IMR-90 (cell line): ENCODE results near the gene PITPNM3. TPM values are rescaled to one million over a fixed set of nuclear protein-coding genes. Genes with fewer than 3 reads are reported as not detected.

Source experiments
- ATAC-seq: fragments of 200-7000 bp; cut with Tn5 transposase; 2 replicates; pipeline ENCODE4 v1.9.1; 2020; ENCODE audit warnings: low read depth, mild to moderate bottlenecking, moderate library complexity
- BruUV-seq: library from RNA; stranded (reverse); fragments of 400-500 nt; replicated peaks from 2 replicates; lab custom pipeline; 2021; lab: Mats Ljungman, UMichigan
- CTCF ChIA-PET: fragments of 300-600 bp; formaldehyde crosslinking; extraction: SDS; loops from one replicate; lab custom pipeline; 2021; ENCODE audit warnings: antibody characterized with exemption; lab: Yijun Ruan, JAX
- POLR2A ChIA-PET: fragments of 300-600 bp; sonication (Branson Sonifier 250); formaldehyde crosslinking; loops from one replicate; lab custom pipeline; 2022; ENCODE audit warnings: antibody characterized with exemption; ENCODE audit not compliant: unreplicated experiment; lab: Charles Lee
- DNase-seq: peaks from one replicate; pipeline ENCODE4 v3.0.0; 2013
- H2AFZ ChIP-seq: replicated peaks from 2 replicates; pipeline ENCODE3; 2013; ENCODE audit warnings: low read length, mild to moderate bottlenecking; ENCODE audit not compliant: poor library complexity
- H2AK5ac ChIP-seq: 2 replicates; pipeline ENCODE4 v1.6.1; 2013; ENCODE audit warnings: low read depth, low read length, inconsistent platforms
- H2AK9ac ChIP-seq: replicated peaks from 2 replicates; pipeline ENCODE3; 2013; ENCODE audit warnings: mild to moderate bottlenecking, low read depth, low read length, moderate library complexity; ENCODE audit not compliant: poor library complexity
- H2BK120ac ChIP-seq: 2 replicates; pipeline ENCODE4 v1.6.1; 2013; ENCODE audit warnings: low read depth, low read length, inconsistent platforms
- H2BK15ac ChIP-seq: 3 replicates; pipeline ENCODE4 v1.6.1; 2013; ENCODE audit warnings: low read depth, low read length, inconsistent platforms
- H2BK20ac ChIP-seq: 2 replicates; pipeline ENCODE4 v1.6.1; 2013; ENCODE audit warnings: low read depth, mild to moderate bottlenecking, inconsistent platforms, low read length, moderate library complexity
- H2BK5ac ChIP-seq: 2 replicates; pipeline ENCODE4 v1.6.1; 2013; ENCODE audit warnings: mild to moderate bottlenecking, low read depth, low read length, inconsistent platforms; ENCODE audit not compliant: poor library complexity, severe bottlenecking
- H3K14ac ChIP-seq: replicated peaks from 2 replicates; pipeline ENCODE4 v1.6.1; 2013; ENCODE audit warnings: low read depth, low read length, inconsistent platforms
- H3K18ac ChIP-seq: 2 replicates; pipeline ENCODE4 v1.6.1; 2013; ENCODE audit warnings: low read depth, low read length, control low read depth
- H3K23ac ChIP-seq: 2 replicates; pipeline ENCODE4 v1.6.1; 2013; ENCODE audit warnings: low read depth, low read length, inconsistent platforms
- H3K27ac ChIP-seq: 2 replicates; pipeline ENCODE4 v1.5.1; 2013; ENCODE audit warnings: mild to moderate bottlenecking, control low read depth, low read length; ENCODE audit not compliant: insufficient read depth
- H3K27me3 ChIP-seq: 2 replicates; pipeline ENCODE4 v1.6.1; 2013; ENCODE audit warnings: low read length; ENCODE audit not compliant: control insufficient read depth, insufficient read depth
- H3K36me3 ChIP-seq: 2 replicates; pipeline ENCODE4 v1.6.1; 2013; ENCODE audit warnings: low read length, mixed read lengths; ENCODE audit not compliant: control insufficient read depth, insufficient read depth
- H3K4ac ChIP-seq: 2 replicates; pipeline ENCODE4 v1.6.1; 2013; ENCODE audit warnings: low read depth, low read length, inconsistent platforms
- H3K4me1 ChIP-seq: 2 replicates; pipeline ENCODE4 v1.6.1; 2013; ENCODE audit warnings: low read length, mixed read lengths; ENCODE audit not compliant: control insufficient read depth, insufficient read depth
- H3K4me2 ChIP-seq: 2 replicates; pipeline ENCODE4 v1.6.1; 2013; ENCODE audit warnings: low read depth, mild to moderate bottlenecking, control low read depth, low read length, moderate library complexity
- H3K4me3 ChIP-seq: 2 replicates; pipeline ENCODE4 v1.5.1; 2013; ENCODE audit warnings: low read depth, mild to moderate bottlenecking, control low read depth, low read length, moderate library complexity; ENCODE audit not compliant: insufficient read depth
- H3K56ac ChIP-seq: 2 replicates; pipeline ENCODE4 v1.6.1; 2013; ENCODE audit warnings: low read length, inconsistent platforms; ENCODE audit not compliant: insufficient read depth; ENCODE audit errors: extremely low read depth
- H3K79me1 ChIP-seq, 2 experiments: 2 replicates each; pipeline ENCODE4 v1.6.1; 2013; ENCODE audit warnings: low read length in 2 of 2, inconsistent platforms in 1 of 2, low read depth in 1 of 2
- H3K9ac ChIP-seq: 2 replicates; pipeline ENCODE4 v1.6.1; 2013; ENCODE audit warnings: low read depth, low read length, control low read depth
- H3K9me1 ChIP-seq: 2 replicates; pipeline ENCODE4 v1.6.1; 2013; ENCODE audit warnings: low read length, inconsistent platforms; ENCODE audit not compliant: insufficient read depth
- H3K9me3 ChIP-seq: 2 replicates; pipeline ENCODE4 v1.6.1; 2013; ENCODE audit warnings: low read length; ENCODE audit not compliant: control insufficient read depth, insufficient read depth
- H4K20me1 ChIP-seq: 2 replicates; pipeline ENCODE4 v1.6.1; 2013; ENCODE audit warnings: low read length, inconsistent platforms; ENCODE audit not compliant: insufficient read depth
- H4K5ac ChIP-seq: 2 replicates; pipeline ENCODE4 v1.6.1; 2013; ENCODE audit warnings: mild to moderate bottlenecking, low read depth, low read length, control low read depth
- H4K8ac ChIP-seq, 2 experiments: 2 replicates each; pipeline ENCODE4 v1.6.1; 2013; ENCODE audit warnings: low read depth in 2 of 2, low read length in 2 of 2, control low read depth in 1 of 2, inconsistent platforms in 1 of 2
- H4K91ac ChIP-seq: 2 replicates; pipeline ENCODE4 v1.6.1; 2013; ENCODE audit warnings: low read depth, low read length, inconsistent platforms; ENCODE audit not compliant: insufficient read depth
- BHLHE40 ChIP-seq: fragments of 150-350 bp; IDR thresholded peaks from 2 replicates; pipeline ENCODE4 v1.6.1; 2016; ENCODE audit warnings: mild to moderate bottlenecking, low read depth, low read length
- CEBPB ChIP-seq: IDR thresholded peaks from 2 replicates; pipeline ENCODE4 v1.6.1; 2012; ENCODE audit warnings: low read depth, low read length, improper control_type of control experiment
- CHD1 ChIP-seq: IDR thresholded peaks from 2 replicates; pipeline ENCODE4 v1.6.1; 2012; ENCODE audit warnings: low read depth, low read length, improper control_type of control experiment
- CTCF ChIP-seq: conservative IDR thresholded peaks from 2 replicates; pipeline ENCODE4 v1.5.1; 2012; ENCODE audit warnings: mild to moderate bottlenecking, low read depth, low read length, improper control_type of control experiment
- FOS ChIP-seq: fragments of 150-350 bp; IDR thresholded peaks from 2 replicates; pipeline ENCODE4 v1.6.1; 2016; ENCODE audit warnings: low read depth, low read length
- MAFK ChIP-seq: IDR thresholded peaks from 2 replicates; pipeline ENCODE4 v1.6.1; 2012; ENCODE audit warnings: low read depth, low read length, improper control_type of control experiment
- MAZ ChIP-seq: IDR thresholded peaks from 2 replicates; pipeline ENCODE4 v1.6.1; 2012; ENCODE audit warnings: low read depth, mild to moderate bottlenecking, low read length, improper control_type of control experiment, moderate library complexity, borderline replicate concordance
- MXI1 ChIP-seq: IDR thresholded peaks from 2 replicates; pipeline ENCODE4 v1.6.1; 2012; ENCODE audit warnings: low read depth, mild to moderate bottlenecking, low read length, moderate library complexity, borderline replicate concordance
- NFE2L2 ChIP-seq: fragments of 150-350 bp; IDR thresholded peaks from 2 replicates; pipeline ENCODE4 v1.6.1; 2016; ENCODE audit warnings: low read depth, mild to moderate bottlenecking, low read length
- POLR2A ChIP-seq: IDR thresholded peaks from 2 replicates; pipeline ENCODE4 v1.6.1; 2012; ENCODE audit warnings: mild to moderate bottlenecking, low read depth, low read length
- RAD21 ChIP-seq: IDR thresholded peaks from 2 replicates; pipeline ENCODE4 v1.6.1; 2012; ENCODE audit warnings: low read length, improper control_type of control experiment
- RCOR1 ChIP-seq: IDR thresholded peaks from 2 replicates; pipeline ENCODE4 v1.6.1; 2012; ENCODE audit warnings: mild to moderate bottlenecking, low read length, improper control_type of control experiment; ENCODE audit not compliant: insufficient replicate concordance
- RFX5 ChIP-seq: IDR thresholded peaks from 2 replicates; pipeline ENCODE4 v1.8.0; 2012; ENCODE audit warnings: low read depth, mild to moderate bottlenecking, low read length, moderate library complexity
- SMC3 ChIP-seq: fragments of 150-350 bp; IDR thresholded peaks from 2 replicates; pipeline ENCODE4 v1.6.1; 2016; ENCODE audit warnings: low read depth, mild to moderate bottlenecking, antibody characterized with exemption, low read length, moderate library complexity
- WGBS, 2 experiments: methylation state at CpG; one replicate each; pipeline versions ENCODE4 v1.1.5 to v1.1.7; 2013; ENCODE audit warnings: missing lambda C conversion rate in 2 of 2; ENCODE audit not compliant: insufficient read length in 1 of 2; ENCODE audit errors: extremely low coverage in 2 of 2; 5-methylcytosine and 5-hydroxymethylcytosine counted together
- dilution Hi-C: fragments of 300-500 bp; cut with HindIII; formaldehyde crosslinking; loops from one replicate; pipeline ENCODE4 v1.14.3; 2018; ENCODE audit warnings: low sequenced_read_pairs; ENCODE audit not compliant: unreplicated experiment
- in situ Hi-C: fragments of 300-500 bp; cut with MboI; formaldehyde crosslinking; loops from 3 replicates; pipeline ENCODE4 v1.14.3; 2019; ENCODE audit warnings: low sequenced_read_pairs, inconsistent platforms, mixed read lengths
- intact Hi-C: fragments of 100-400 bp; cut with micrococcal nuclease; formaldehyde crosslinking; loops from 2 replicates; pipeline ENCODE4 v1.10.0; 2022
- polyA plus RNA-seq, 3 experiments: library from polyadenylated mRNA; depleted of rRNA; stranded (reverse); fragments of >200 nt; gene quantifications; 2 replicates each; pipeline ENCODE4 v1.2.3, GENCODE V29; 2012; ENCODE audit warnings: low replicate concordance in 1 of 3
- total RNA-seq: library from RNA; depleted of rRNA; stranded (reverse); fragments of >200 nt; gene quantifications from 2 replicates; pipeline ENCODE4 v1.2.3, GENCODE V29; 2012
- TF ChIP-seq, protein P1 (sequence below): fragments of 150-350 bp; IDR thresholded peaks from 2 replicates; pipeline ENCODE4 v1.6.1; 2016; ENCODE audit warnings: low read depth, mild to moderate bottlenecking, low read length, moderate library complexity, borderline replicate concordance
- TF ChIP-seq, protein P2 (sequence below): fragments of 150-350 bp; IDR thresholded peaks from 2 replicates; pipeline ENCODE4 v1.6.1; 2017; ENCODE audit warnings: mild to moderate bottlenecking, antibody characterized with exemption, low read length, low read depth

The PITPNM3 gene
- total and polyA plus RNA-seq, 2 of the 4 experiments (the other 2 are of a cell fraction): 0.54 to 1.7 TPM

DNA sequence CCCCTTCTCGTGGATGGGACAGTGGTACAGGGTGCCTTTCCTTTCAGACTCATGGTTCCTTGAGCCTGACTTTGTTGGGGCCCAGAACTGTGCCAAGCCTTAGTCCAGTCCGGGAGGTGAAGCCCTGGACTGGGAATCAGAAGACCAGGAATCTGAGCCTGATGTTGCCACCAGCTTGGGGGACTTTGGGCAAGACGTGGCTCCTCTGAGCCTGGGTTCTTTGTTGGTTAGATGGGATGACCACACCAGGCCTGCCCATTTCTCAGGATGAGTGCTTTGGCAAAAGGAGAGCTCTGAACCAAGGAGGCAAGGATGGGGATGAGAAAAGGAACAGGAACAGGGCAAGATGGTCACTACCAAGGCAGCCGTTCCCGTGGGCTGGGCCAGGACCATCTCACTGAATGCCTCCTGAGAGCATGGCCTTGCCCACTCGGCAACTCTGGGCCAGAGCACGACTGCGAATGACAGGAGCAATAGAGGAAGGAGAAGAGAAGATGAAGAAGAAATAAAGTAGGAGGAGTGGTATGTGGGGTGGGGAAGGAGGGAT lies 32.5 kb downstream of the PITPNM3 start:
- no peak overlapping the region for H4K91ac ChIP-seq
- ATAC-seq: no peak
- H2BK120ac ChIP-seq: no peak overlapping the region
- H4K8ac ChIP-seq: no peak overlapping the region
- H3K9me1 ChIP-seq: peaks cover 10% of the 10 kb centered on the region; the same call in 1 of the 2 replicates
- intact Hi-C loops: no loop called here
- H3K79me1 ChIP-seq: no peaks in the 10 kb centered on the region
- H3K4me1 ChIP-seq: peaks cover 2% of the 10 kb centered on the region; the same call in 1 of the 2 replicates
- in situ Hi-C loops: no loop called here
- no peak overlapping the region for H3K27ac ChIP-seq
- no peak for DNase-seq
- H3K9me3 ChIP-seq: no peaks in the 10 kb centered on the region
- H2BK15ac ChIP-seq: no peak overlapping the region
- POLR2A ChIA-PET: no interaction called here
- no peaks in the 10 kb centered on the region for H3K36me3 ChIP-seq
- CTCF ChIA-PET: no interaction called here
- dilution Hi-C loops: no loop called here
- WGBS, 2 experiments: 77% methylated on average over 5 of the region's 8 CpGs; no CpG with 5 or more reads in 1 of the 2 experiments
- H3K18ac ChIP-seq: no peak overlapping the region
- H3K9ac ChIP-seq: no peak overlapping the region
- no peak overlapping the region for H2AK9ac ChIP-seq
- BruUV-seq: no TSS peak
- no peak overlapping the region for H3K23ac ChIP-seq
- H3K4me2 ChIP-seq: no peak overlapping the region
- H2BK20ac ChIP-seq: no peak overlapping the region
- no peak overlapping the region for H3K4ac ChIP-seq
- no peak overlapping the region for H3K4me3 ChIP-seq
- no peaks in the 10 kb centered on the region for H4K20me1 ChIP-seq
- TF ChIP-seq, protein P1, sequence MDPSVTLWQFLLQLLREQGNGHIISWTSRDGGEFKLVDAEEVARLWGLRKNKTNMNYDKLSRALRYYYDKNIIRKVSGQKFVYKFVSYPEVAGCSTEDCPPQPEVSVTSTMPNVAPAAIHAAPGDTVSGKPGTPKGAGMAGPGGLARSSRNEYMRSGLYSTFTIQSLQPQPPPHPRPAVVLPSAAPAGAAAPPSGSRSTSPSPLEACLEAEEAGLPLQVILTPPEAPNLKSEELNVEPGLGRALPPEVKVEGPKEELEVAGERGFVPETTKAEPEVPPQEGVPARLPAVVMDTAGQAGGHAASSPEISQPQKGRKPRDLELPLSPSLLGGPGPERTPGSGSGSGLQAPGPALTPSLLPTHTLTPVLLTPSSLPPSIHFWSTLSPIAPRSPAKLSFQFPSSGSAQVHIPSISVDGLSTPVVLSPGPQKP: no peak
- TF ChIP-seq FOS (no peak), SMC3 (no peak), POLR2A (no peak), BHLHE40 (no peak), RCOR1 (no peak), NFE2L2 (no peak), CEBPB (no peak), MAFK (no peak), RAD21 (no peak), MXI1 (no peak), CTCF (no peak), CHD1 (no peak), RFX5 (no peak), MAZ (no peak)
- TF ChIP-seq, protein P2, sequence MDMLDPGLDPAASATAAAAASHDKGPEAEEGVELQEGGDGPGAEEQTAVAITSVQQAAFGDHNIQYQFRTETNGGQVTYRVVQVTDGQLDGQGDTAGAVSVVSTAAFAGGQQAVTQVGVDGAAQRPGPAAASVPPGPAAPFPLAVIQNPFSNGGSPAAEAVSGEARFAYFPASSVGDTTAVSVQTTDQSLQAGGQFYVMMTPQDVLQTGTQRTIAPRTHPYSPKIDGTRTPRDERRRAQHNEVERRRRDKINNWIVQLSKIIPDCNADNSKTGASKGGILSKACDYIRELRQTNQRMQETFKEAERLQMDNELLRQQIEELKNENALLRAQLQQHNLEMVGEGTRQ: no peak
- H4K5ac ChIP-seq: no peak overlapping the region
- H3K14ac ChIP-seq: no peak overlapping the region
- H2AFZ ChIP-seq: no peak overlapping the region
- no peaks in the 10 kb centered on the region for H3K27me3 ChIP-seq
- H2BK5ac ChIP-seq: no peak overlapping the region
- H2AK5ac ChIP-seq: no peak overlapping the region
- H3K56ac ChIP-seq: no peak overlapping the region
